B cell (primary cell): ENCODE results near the gene KCNQ2. TPM values are rescaled to one million over a fixed set of nuclear protein-coding genes. Genes with fewer than 3 reads are reported as not detected.

Source experiments
- ATAC-seq: fragments of 200-7000 bp; cut with Tn5 transposase; one replicate; pipeline ENCODE4 v1.10.0; 2021; ENCODE audit warnings: low read depth, mild to moderate bottlenecking, moderate number of reproducible peaks, moderate library complexity
- CTCF ChIA-PET: fragments of 350-600 bp; sonication (Branson Sonifier 250); formaldehyde crosslinking; loops from one replicate; lab custom pipeline; 2021; ENCODE audit warnings: antibody characterized with exemption, inconsistent platforms; lab: Charles Lee
- POLR2A ChIA-PET: fragments of 350-600 bp; sonication (Branson Sonifier 250); formaldehyde crosslinking; loops from one replicate; lab custom pipeline; 2021; ENCODE audit warnings: antibody characterized with exemption; lab: Charles Lee
- DNase-seq: peaks from one replicate; pipeline ENCODE4 v3.0.0; 2013
- H2AFZ ChIP-seq: 2 replicates; pipeline ENCODE4 v1.6.1; 2012; ENCODE audit warnings: mild to moderate bottlenecking, low read depth, low read length; ENCODE audit not compliant: insufficient read depth, poor library complexity, severe bottlenecking
- H3K27ac ChIP-seq, 2 donors: 1 replicate in 1 of 2; 2 replicates in 1 of 2; pipeline ENCODE4 v1.5.1; 2012 to 2013; ENCODE audit warnings: low read length in 2 of 2, mild to moderate bottlenecking in 2 of 2, moderate library complexity in 1 of 2
- H3K27me3 ChIP-seq, 4 experiments: fragments of 200-600 bp in 1 of 4; sonication (generic) in 1 of 4; replicated peaks in 1 of 4; 1 replicate in 2 of 4; 2 replicates in 2 of 4; pipeline versions ENCODE4 v1.6.1 to v1.7.0; 2013 to 2016; ENCODE audit warnings: low read length in 3 of 4, mild to moderate bottlenecking in 2 of 4, mixed read lengths in 1 of 4, moderate library complexity in 1 of 4; ENCODE audit not compliant: insufficient read depth in 4 of 4, control insufficient read depth in 3 of 4; ENCODE audit errors: control extremely low read depth in 1 of 4
- H3K36me3 ChIP-seq, 2 experiments: replicated peaks in 1 of 2; 1 replicate in 1 of 2; 2 replicates in 1 of 2; pipeline versions ENCODE4 v1.6.1 to v1.7.1; 2013; ENCODE audit warnings: low read length in 1 of 2; ENCODE audit not compliant: insufficient read depth in 2 of 2, control insufficient read depth in 1 of 2; ENCODE audit errors: control extremely low read depth in 1 of 2, extremely low read depth in 1 of 2
- H3K4me1 ChIP-seq, 2 donors: fragments of 200-600 bp in 1 of 2; sonication (generic) in 1 of 2; 1 replicate in 1 of 2; 2 replicates in 1 of 2; pipeline versions ENCODE4 v1.5.1 to v1.6.1; 2013 to 2017; ENCODE audit warnings: low read length in 2 of 2; ENCODE audit not compliant: control insufficient read depth in 2 of 2, insufficient read depth in 2 of 2
- H3K4me2 ChIP-seq: replicated peaks from 2 replicates; pipeline ENCODE3; 2012; ENCODE audit warnings: mild to moderate bottlenecking, low read depth, low read length; ENCODE audit not compliant: poor library complexity, severe bottlenecking
- H3K4me3 ChIP-seq, 5 experiments: fragments of 200-600 bp in 1 of 5; sonication (generic) in 1 of 5; 1 replicate in 3 of 5; 2 replicates in 2 of 5; pipeline versions ENCODE4 v1.5.1 to v1.7.0; 2011 to 2016; ENCODE audit warnings: low read length in 4 of 5, mild to moderate bottlenecking in 4 of 5, low read depth in 2 of 5, control low read depth in 1 of 5, moderate library complexity in 1 of 5; ENCODE audit not compliant: insufficient read depth in 1 of 5; ENCODE audit errors: control extremely low read depth in 1 of 5, extremely low read depth in 1 of 5
- H3K79me2 ChIP-seq: fragments of 200-600 bp; sonication (generic); one replicate; pipeline ENCODE4 v1.6.0; 2016; ENCODE audit warnings: low read length; ENCODE audit not compliant: control insufficient read depth, insufficient read depth
- H3K9ac ChIP-seq: fragments of 200-600 bp; sonication (generic); 2 replicates; pipeline ENCODE4 v1.6.1; 2017; ENCODE audit warnings: mild to moderate bottlenecking, low read length, moderate library complexity
- H3K9me3 ChIP-seq, 3 donors: one replicate each; pipeline versions ENCODE4 v1.6.1 to v1.7.1; 2013; ENCODE audit warnings: low read length in 2 of 3; ENCODE audit not compliant: control insufficient read depth in 2 of 3, insufficient read depth in 1 of 3; ENCODE audit errors: control extremely low read depth in 1 of 3
- H4K20me1 ChIP-seq: 2 replicates; pipeline ENCODE4 v1.6.0; 2012; ENCODE audit warnings: mild to moderate bottlenecking, low read length; ENCODE audit not compliant: insufficient read depth, control insufficient read depth, poor library complexity, severe bottlenecking
- H3K27ac Mint-ChIP-seq: one replicate; pipeline ENCODE4 v1.8.0; 2021; ENCODE audit warnings: mixed read lengths
- H3K27me3 Mint-ChIP-seq: one replicate; pipeline ENCODE4 v1.8.0; 2021; ENCODE audit warnings: mixed read lengths
- H3K4me1 Mint-ChIP-seq: one replicate; pipeline ENCODE4 v1.8.0; 2021; ENCODE audit warnings: mixed read lengths
- H3K4me3 Mint-ChIP-seq: one replicate; pipeline ENCODE4 v1.8.0; 2021; ENCODE audit warnings: mixed read lengths
- H3K9me3 Mint-ChIP-seq: one replicate; pipeline ENCODE4 v1.8.0; 2022; ENCODE audit warnings: mixed read lengths; ENCODE audit not compliant: insufficient read depth
- EZH2 ChIP-seq: IDR thresholded peaks from 2 replicates; pipeline ENCODE4 v1.6.1; 2012; ENCODE audit warnings: borderline replicate concordance, low read depth, mild to moderate bottlenecking, moderate library complexity, low read length; ENCODE audit not compliant: insufficient read depth, poor library complexity, severe bottlenecking
- WGBS: methylation state at CpG from one replicate; pipeline ENCODE4 v1.1.5; 2013; ENCODE audit warnings: missing lambda C conversion rate; ENCODE audit not compliant: insufficient coverage; 5-methylcytosine and 5-hydroxymethylcytosine counted together
- intact Hi-C: fragments of 100-400 bp; cut with micrococcal nuclease; formaldehyde crosslinking; loops from one replicate; pipeline ENCODE4 v1.10.0; 2022
- polyA plus RNA-seq: library from polyadenylated mRNA; depleted of rRNA; stranded (reverse); fragments of >200 nt; gene quantifications from 2 replicates; pipeline ENCODE4 v1.2.3, GENCODE V29; 2012
- total RNA-seq, 2 donors: library from RNA; stranded (reverse); fragments of 120-200 nt in 1 of 2; gene quantifications; 1 replicate in 1 of 2; 2 replicates in 1 of 2; pipeline versions ENCODE4 v1.2.3 to v1.2.4, GENCODE V29; 2013 to 2022
- TF ChIP-seq, protein P1 (sequence below): fragments of 200-600 bp; IDR thresholded peaks from one replicate; pipeline ENCODE4 v1.8.0; 2022; ENCODE audit warnings: antibody characterized with exemption, mild to moderate bottlenecking

Gene KCNQ2
- total and polyA plus RNA-seq, 2 donors (not counting 1 experiment from before 2014, with no cell fraction given), result 0.12 TPM; not detected in 1

GRCh38 chr20:63417738-63418120 lies 54.7 kb downstream of the KCNQ2 start:
- H3K9me3 Mint-ChIP-seq, result no peaks in the 10 kb centered on the region
- H3K4me2 ChIP-seq, result no peak overlapping the region
- H4K20me1 ChIP-seq, result no peaks in the 10 kb centered on the region
- no peaks in the 10 kb centered on the region for H3K27me3 ChIP-seq
- no peak overlapping the region for H3K4me3 Mint-ChIP-seq
- no peak overlapping the region for H3K4me3 ChIP-seq
- no peak overlapping the region for H3K27ac Mint-ChIP-seq
- no peaks in the 10 kb centered on the region for H3K4me1 ChIP-seq
- ATAC-seq (no peak), DNase-seq (no peak)
- 76% methylated on average over 21 of the region's 23 CpGs for WGBS
- H2AFZ ChIP-seq, result no peak overlapping the region
- peaks cover 8% of the 10 kb centered on the region for H3K27me3 Mint-ChIP-seq
- no peaks in the 10 kb centered on the region for H3K79me2 ChIP-seq
- POLR2A ChIA-PET, result no interaction called here
- H3K4me1 Mint-ChIP-seq, result no peaks in the 10 kb centered on the region
- H3K36me3 ChIP-seq, result no peaks in the 10 kb centered on the region
- no peaks in the 10 kb centered on the region for H3K9me3 ChIP-seq
- H3K9ac ChIP-seq, result no peak overlapping the region
- no peak overlapping the region for H3K27ac ChIP-seq
- no peak for TF ChIP-seq EZH2
- TF ChIP-seq, protein P1, sequence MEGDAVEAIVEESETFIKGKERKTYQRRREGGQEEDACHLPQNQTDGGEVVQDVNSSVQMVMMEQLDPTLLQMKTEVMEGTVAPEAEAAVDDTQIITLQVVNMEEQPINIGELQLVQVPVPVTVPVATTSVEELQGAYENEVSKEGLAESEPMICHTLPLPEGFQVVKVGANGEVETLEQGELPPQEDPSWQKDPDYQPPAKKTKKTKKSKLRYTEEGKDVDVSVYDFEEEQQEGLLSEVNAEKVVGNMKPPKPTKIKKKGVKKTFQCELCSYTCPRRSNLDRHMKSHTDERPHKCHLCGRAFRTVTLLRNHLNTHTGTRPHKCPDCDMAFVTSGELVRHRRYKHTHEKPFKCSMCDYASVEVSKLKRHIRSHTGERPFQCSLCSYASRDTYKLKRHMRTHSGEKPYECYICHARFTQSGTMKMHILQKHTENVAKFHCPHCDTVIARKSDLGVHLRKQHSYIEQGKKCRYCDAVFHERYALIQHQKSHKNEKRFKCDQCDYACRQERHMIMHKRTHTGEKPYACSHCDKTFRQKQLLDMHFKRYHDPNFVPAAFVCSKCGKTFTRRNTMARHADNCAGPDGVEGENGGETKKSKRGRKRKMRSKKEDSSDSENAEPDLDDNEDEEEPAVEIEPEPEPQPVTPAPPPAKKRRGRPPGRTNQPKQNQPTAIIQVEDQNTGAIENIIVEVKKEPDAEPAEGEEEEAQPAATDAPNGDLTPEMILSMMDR, result no peak
- intact Hi-C loops, result no loop called here
- CTCF ChIA-PET, result no interaction called here

DNA sequence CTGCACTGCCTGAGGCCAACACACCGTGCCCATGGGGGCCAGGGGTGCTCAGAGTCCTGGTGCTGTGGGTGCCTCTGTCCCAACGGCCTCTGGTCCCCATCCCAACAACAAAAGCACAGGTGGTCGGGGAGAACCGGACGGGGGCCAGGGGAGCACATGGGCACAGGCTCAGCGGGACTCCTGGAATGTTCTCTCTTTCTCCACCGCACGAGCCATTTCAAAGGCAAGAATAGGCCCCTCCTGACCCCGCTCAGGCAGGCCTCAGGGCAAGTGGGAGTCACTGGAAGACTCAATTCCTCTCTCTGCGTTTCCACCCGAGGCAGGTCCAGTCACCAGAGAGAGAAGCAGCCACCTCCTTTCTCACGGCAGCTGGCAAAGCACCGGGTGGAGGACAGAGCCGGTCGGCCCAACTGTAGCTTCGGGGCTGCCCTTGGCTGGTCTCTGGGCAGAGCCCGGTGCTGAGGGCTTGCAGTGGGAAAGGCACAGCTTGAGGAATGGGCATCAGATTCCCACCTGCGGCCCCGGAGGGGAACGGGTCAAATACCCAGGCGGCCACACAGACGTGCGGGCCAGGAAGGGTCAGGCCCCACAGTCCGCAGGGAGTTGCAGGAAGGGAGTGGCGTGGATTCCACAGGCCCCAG lies 55.2 kb downstream of the KCNQ2 start:
- H3K9me3 Mint-ChIP-seq, result no peaks in the 10 kb centered on the region
- CTCF ChIA-PET, result no interaction called here
- 82% methylated on average over 25 of the region's 25 CpGs for WGBS
- Histone ChIP-seq H3K9me3 (no peaks in the 10 kb centered on the region), H3K27ac (no peak overlapping the region), H3K79me2 (no peaks in the 10 kb centered on the region), H3K36me3 (no peaks in the 10 kb centered on the region), H3K9ac (no peak overlapping the region), H3K4me3 (no peak overlapping the region), H3K4me1 (no peaks in the 10 kb centered on the region), H3K4me2 (no peak overlapping the region), H3K27me3 (peaks cover 0 to 3% (median 0%) of the 10 kb centered on the region in 4 experiments), H4K20me1 (no peaks in the 10 kb centered on the region), H2AFZ (no peak overlapping the region)
- ATAC-seq (no peak), DNase-seq (no peak)
- intact Hi-C loops, result no loop called here
- H3K4me3 Mint-ChIP-seq, result no peak overlapping the region
- H3K4me1 Mint-ChIP-seq, result no peaks in the 10 kb centered on the region
- POLR2A ChIA-PET, result no interaction called here
- TF ChIP-seq, protein P1, result no peak
- TF ChIP-seq EZH2, result no peak
- H3K27me3 Mint-ChIP-seq, result peaks cover 8% of the 10 kb centered on the region
- H3K27ac Mint-ChIP-seq, result no peak overlapping the region
